Measurements from ENCODE around the gene WT1.

The WT1 gene

DNA sequence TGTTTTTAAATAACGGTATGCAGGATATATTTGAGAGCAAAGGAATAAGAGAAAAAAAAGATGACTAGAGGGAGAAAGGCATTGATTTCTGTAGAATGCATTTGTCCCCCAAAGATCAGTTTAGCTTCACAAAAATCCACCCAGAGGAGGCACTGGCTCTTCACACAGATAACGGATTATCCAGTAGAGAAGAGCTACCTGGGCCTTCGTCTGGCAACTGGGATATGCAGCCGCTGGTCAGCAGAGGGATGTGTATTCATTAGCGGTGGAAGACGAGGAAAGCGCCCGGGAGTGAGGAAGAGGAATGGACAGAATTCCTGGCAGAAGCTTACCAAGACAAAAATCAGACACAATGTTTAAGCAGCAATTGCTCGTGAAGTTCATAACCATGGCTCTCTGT lies 5.6 kb upstream of the WT1 start:
- Histone ChIP-seq H3K9ac (ENCODE audit: insufficient read length) (no peak overlapping the region), H3K27ac (no peak overlapping the region), H3K4me3 (no peak overlapping the region), H3K36me3 (ENCODE audit: insufficient read depth, low read length) (no peaks in the 10 kb centered on the region), H3K9me3 (ENCODE audit: low read depth, low read length) (no peaks in the 10 kb centered on the region)
- TF ChIP-seq FOXP2 (optimal IDR thresholded peaks at IDR 0.05; ENCODE audit: control extremely low read depth, extremely low read length, insufficient read depth) (no peak), POLR2AphosphoS5 (IDR thresholded peaks at IDR 0.05; ENCODE audit: borderline replicate concordance, low read depth, low read length) (no peak), EZH2 (IDR thresholded peaks at IDR 0.05) (no peak)
- no peak for DNase-seq (ENCODE audit: low read depth, low spot score)

DNA sequence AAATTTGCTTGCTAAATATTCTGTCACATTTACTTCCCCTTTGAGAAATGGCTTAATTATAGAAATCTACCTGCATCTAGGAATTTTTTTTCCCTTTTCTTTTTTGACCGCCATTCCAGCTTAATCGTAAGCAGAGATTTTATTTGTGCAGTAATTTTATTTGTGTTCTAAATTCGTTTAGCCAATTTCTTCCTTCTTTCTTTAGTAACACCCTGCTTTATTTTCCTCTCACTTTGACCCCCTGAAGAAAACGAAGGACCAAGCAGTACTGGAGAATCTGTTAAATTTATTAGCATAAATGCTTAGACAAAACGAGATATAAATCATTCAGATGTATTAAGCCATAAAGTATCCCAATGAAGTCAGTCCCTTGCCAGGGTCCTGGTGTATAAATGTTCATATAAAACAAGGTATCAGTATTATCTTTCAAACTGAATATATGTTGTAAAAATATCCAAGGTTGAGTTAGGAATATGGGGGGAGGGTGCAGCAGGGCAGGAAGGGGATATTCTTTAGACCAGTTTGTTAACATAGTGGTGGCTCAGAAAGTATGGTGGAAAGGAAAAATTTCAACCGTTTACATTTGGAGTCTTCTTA lies 5.1 kb upstream of the WT1 start:
- Histone ChIP-seq H3K9ac (ENCODE audit: insufficient read length) (no peak overlapping the region), H3K36me3 (ENCODE audit: insufficient read depth, low read length) (no peaks in the 10 kb centered on the region), H3K27ac (no peak overlapping the region), H3K9me3 (ENCODE audit: low read depth, low read length) (no peaks in the 10 kb centered on the region), H3K4me3 (no peak overlapping the region)
- DNase-seq (ENCODE audit: low read depth, low spot score): no peak
- TF ChIP-seq POLR2AphosphoS5 (IDR thresholded peaks at IDR 0.05; ENCODE audit: borderline replicate concordance, low read depth, low read length) (no peak), FOXP2 (optimal IDR thresholded peaks at IDR 0.05; ENCODE audit: control extremely low read depth, extremely low read length, insufficient read depth) (no peak), EZH2 (IDR thresholded peaks at IDR 0.05) (no peak)

DNA sequence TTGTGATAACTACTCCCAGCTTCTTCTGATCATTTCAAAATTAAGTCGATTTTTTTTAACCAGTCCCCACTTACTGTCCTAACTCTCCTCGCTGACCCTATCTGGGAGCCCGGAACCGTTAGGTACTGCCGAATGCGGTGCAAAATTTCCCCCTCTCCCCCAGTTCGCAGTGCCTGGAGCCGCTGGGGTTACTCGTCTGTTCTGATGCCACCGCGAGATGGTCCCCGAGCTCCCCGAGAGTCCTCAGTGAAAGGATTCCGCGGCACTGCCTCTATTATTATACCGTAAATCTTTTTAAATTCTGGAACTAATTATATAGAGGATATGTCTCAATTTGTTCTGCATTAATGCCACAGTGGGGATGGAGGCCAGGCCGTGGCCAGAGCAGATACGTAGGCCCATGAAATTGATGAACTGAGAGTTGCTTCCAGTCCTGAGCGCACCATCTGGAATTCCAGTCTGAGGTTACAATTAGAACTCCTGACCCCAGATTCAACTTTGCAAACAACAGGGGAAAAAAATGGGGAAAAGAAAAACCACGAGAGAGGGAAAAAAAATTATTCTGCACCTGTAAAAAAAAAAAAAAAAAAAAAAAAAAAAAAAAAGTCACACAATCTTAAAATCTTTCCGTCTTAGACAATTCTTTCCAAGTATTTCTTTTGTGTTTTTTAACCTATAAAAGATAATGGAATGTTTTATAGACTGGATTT lies 4.3 kb upstream of the WT1 start:
- no peak for DNase-seq (ENCODE audit: low read depth, low spot score)
- no peak overlapping the region for H3K27ac ChIP-seq
- TF ChIP-seq EZH2 (IDR thresholded peaks at IDR 0.05): peak; percentile 6
- TF ChIP-seq POLR2AphosphoS5 (IDR thresholded peaks at IDR 0.05; ENCODE audit: borderline replicate concordance, low read depth, low read length): no peak
- H3K9me3 ChIP-seq (ENCODE audit: low read depth, low read length): no peaks in the 10 kb centered on the region
- H3K9ac ChIP-seq (ENCODE audit: insufficient read length): no peak overlapping the region
- H3K36me3 ChIP-seq (ENCODE audit: insufficient read depth, low read length): no peaks in the 10 kb centered on the region
- H3K4me3 ChIP-seq: no peak overlapping the region

DNA sequence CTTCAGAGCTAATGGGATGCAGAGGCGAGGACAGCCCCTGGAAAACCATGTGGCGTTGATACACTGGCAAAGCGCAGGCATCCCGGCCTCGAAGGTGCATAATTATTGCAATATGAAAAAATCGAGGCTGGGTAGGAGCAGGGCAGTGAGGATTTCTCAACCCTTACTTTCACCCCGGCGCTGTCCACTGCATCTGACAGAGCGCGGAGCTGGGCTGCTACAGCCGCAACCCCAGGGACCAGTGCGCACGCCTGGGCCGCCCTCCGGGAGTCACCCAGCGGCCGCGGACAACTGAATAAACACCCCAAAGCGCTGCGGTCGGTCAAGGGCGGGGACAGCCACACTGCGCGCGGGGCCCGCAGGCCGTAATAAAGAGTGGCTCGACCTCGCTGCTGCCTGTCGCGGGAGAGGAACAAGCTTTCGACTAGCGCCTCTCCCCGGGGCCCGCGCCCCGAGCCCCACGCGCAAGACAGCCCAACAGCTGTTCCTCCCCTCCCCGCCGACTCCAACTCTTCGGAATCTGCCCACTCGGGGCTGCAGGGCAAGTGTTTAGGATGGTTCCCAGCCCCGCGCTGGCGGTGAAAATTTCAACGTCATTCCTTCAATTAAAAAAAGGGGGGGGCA lies 3.6 kb upstream of the WT1 start:
- Histone ChIP-seq H3K4me3 (no peak overlapping the region), H3K27ac (no peak overlapping the region), H3K36me3 (ENCODE audit: insufficient read depth, low read length) (no peaks in the 10 kb centered on the region), H3K9ac (ENCODE audit: insufficient read length) (no peak overlapping the region), H3K9me3 (ENCODE audit: low read depth, low read length) (no peaks in the 10 kb centered on the region)
- DNase-seq (ENCODE audit: low read depth, low spot score): no peak
- TF ChIP-seq FOXP2 (optimal IDR thresholded peaks at IDR 0.05; ENCODE audit: control extremely low read depth, extremely low read length, insufficient read depth) (no peak), EZH2 (IDR thresholded peaks at IDR 0.05) (no peak), POLR2AphosphoS5 (IDR thresholded peaks at IDR 0.05; ENCODE audit: borderline replicate concordance, low read depth, low read length) (no peak)

DNA sequence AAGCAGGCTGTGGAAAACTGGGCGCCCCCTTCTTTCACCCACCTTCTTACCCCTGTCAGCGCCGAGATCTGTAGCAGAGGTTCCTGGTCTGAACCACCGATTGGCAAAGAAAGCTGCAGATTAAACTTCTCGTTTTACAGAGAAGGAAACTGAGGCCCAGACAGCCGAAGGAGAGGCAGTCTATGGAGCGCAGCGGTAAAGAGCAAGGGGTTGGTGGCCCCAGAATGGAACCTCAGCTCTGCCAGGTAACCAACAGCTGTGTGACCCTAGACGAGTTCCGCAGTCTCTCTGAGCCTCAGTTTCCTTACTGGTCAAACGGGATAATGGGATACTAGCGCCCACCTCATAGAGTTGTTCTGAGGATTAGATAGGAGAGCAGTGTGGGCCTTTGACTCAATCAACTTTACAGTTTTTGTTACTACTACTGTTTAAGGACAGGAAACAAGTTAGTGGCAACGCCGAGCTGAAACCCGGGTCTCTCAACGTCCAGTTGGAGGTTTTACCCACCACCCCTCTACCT lies 3.1 kb upstream of the WT1 start:
- Histone ChIP-seq H3K9ac (ENCODE audit: insufficient read length) (no peak overlapping the region), H3K36me3 (ENCODE audit: insufficient read depth, low read length) (no peaks in the 10 kb centered on the region), H3K27ac (no peak overlapping the region), H3K4me3 (no peak overlapping the region), H3K9me3 (ENCODE audit: low read depth, low read length) (no peaks in the 10 kb centered on the region)
- TF ChIP-seq EZH2 (IDR thresholded peaks at IDR 0.05) (no peak), POLR2AphosphoS5 (IDR thresholded peaks at IDR 0.05; ENCODE audit: borderline replicate concordance, low read depth, low read length) (no peak), FOXP2 (optimal IDR thresholded peaks at IDR 0.05; ENCODE audit: control extremely low read depth, extremely low read length, insufficient read depth) (no peak)
- DNase-seq (ENCODE audit: low read depth, low spot score): no peak

DNA sequence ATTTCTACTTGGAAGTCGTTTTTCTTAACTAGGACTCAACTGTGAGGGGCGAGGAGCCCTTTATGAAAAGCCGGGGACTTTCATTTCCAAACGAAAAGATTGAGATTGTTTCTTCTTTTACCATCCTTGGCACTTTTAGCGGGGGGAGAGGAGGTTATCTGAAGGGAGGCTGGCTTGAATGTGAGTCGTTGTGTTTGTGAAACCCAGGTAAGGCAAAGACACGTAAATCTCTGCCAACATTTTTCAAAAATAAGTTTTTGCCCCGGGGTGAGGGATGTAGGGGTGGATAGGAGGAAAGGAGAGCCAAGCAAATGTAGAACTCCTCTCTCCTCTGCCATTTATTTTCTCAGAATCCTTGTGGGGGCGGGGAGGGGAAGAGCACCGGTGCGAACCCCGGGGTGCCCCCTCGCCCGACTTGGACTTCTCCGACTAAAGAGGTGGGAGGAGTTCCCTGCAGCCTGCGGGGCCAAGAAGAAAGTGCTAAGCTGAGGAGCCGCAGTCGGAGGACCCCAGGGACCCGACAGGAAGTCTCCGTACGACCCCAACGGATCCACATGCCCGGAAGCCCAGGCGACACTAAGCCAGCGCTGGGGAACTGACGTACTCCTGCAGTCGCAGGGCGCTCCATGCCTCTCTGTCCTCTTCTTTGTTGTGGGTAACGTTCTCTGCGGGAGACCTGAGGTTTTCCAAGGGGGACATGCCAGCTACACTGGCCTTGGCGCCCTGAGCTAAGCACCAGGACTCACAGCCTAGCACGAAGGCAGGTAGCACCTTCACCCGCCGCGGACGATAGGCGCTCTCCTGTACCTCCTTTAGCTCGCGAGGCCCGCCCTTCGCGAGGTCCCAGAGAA lies 2.4 kb upstream of the WT1 start:
- TF ChIP-seq POLR2AphosphoS5 (IDR thresholded peaks at IDR 0.05; ENCODE audit: borderline replicate concordance, low read depth, low read length) (no peak), FOXP2 (optimal IDR thresholded peaks at IDR 0.05; ENCODE audit: control extremely low read depth, extremely low read length, insufficient read depth) (no peak), EZH2 (IDR thresholded peaks at IDR 0.05) (peak; percentile 62)
- H3K9me3 ChIP-seq (ENCODE audit: low read depth, low read length): no peaks in the 10 kb centered on the region
- no peak overlapping the region for H3K4me3 ChIP-seq
- H3K27ac ChIP-seq: no peak overlapping the region
- no peak for DNase-seq (ENCODE audit: low read depth, low spot score)
- no peaks in the 10 kb centered on the region for H3K36me3 ChIP-seq (ENCODE audit: insufficient read depth, low read length)
- H3K9ac ChIP-seq (ENCODE audit: insufficient read length): no peak overlapping the region

DNA sequence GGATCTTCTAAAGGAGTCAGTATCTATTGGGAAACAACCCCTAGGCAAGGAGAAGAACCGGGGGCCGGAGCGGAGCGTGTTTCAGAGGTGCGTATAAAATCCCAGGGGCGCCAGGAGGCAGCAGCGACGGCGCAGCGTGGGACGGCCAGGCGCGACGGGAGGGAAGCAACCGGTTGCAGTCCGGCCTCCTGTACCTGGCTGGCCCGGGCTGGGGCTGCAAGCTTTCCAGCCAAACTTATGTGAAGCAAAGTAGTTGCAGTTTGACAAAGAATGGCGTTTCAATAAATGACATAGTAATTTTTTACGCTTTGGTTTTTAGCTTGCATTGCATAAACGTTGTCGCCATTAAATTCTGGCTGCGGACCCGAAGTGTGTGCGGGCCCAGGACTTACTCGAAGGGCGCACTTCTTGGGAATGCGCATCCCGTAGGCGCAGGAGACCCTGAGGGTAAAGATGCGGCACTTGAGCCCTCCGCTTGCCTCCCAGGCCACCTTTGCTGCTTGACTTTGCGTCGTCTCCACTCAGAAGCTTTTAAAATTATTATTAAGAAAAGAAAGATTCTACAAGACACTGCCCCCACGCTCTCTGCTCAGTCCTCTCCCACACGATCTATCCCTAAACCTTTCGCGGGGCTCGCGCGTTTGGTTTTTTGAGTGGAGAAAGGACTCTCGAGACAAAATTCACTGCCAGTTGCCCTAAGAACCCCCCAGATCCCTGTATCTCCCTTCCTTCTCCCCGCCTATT lies 1.6 kb upstream of the WT1 start:
- Histone ChIP-seq H3K4me3 (no peak overlapping the region), H3K27ac (no peak overlapping the region), H3K9ac (ENCODE audit: insufficient read length) (no peak overlapping the region), H3K9me3 (ENCODE audit: low read depth, low read length) (no peaks in the 10 kb centered on the region), H3K36me3 (ENCODE audit: insufficient read depth, low read length) (no peaks in the 10 kb centered on the region)
- no peak for DNase-seq (ENCODE audit: low read depth, low spot score)
- no peak for TF ChIP-seq POLR2AphosphoS5 (IDR thresholded peaks at IDR 0.05; ENCODE audit: borderline replicate concordance, low read depth, low read length)
- TF ChIP-seq EZH2 (IDR thresholded peaks at IDR 0.05): peak; percentile 25
